Nephron (organoid): ENCODE measurements around the gene KRT76.

Experiments
- H3K27ac Mint-ChIP-seq, 3 experiments: 2 replicates each; pipeline ENCODE4 v1.8.0; 2020; ENCODE audit warnings: mixed read lengths in 3 of 3, mild to moderate bottlenecking in 2 of 3, moderate library complexity in 1 of 3
- H3K27me3 Mint-ChIP-seq: 2 replicates; pipeline ENCODE4 v1.8.0; 2021; ENCODE audit warnings: low read depth, mild to moderate bottlenecking, moderate library complexity, mixed read lengths
- H3K36me3 Mint-ChIP-seq: 2 replicates; pipeline ENCODE4 v1.8.0; 2020; ENCODE audit warnings: low read depth, mixed read lengths
- H3K4me1 Mint-ChIP-seq: 2 replicates; pipeline ENCODE4 v1.8.0; 2020; ENCODE audit warnings: mixed read lengths
- H3K4me3 Mint-ChIP-seq, 3 experiments: 2 replicates each; pipeline ENCODE4 v1.8.0; 2020; ENCODE audit warnings: mild to moderate bottlenecking in 3 of 3, mixed read lengths in 3 of 3, moderate library complexity in 2 of 3
- H3K9me3 Mint-ChIP-seq: 2 replicates; pipeline ENCODE4 v1.8.0; 2020; ENCODE audit warnings: mixed read lengths
- CTCF ChIP-seq, 3 experiments: fragments of 200-600 bp; sonication (generic); IDR thresholded peaks; one replicate each; pipeline ENCODE4 v1.5.0; 2021; ENCODE audit warnings: antibody characterized with exemption in 3 of 3; ENCODE audit not compliant: unreplicated experiment in 3 of 3

Gene KRT76

GRCh38 chr12:52721838-52722470, 55.2 kb downstream of the KRT76 start:
- TF ChIP-seq CTCF (IDR thresholded peaks at IDR 0.05; ENCODE audit: unreplicated experiment in 3 of 3): no peak
- H3K4me3 Mint-ChIP-seq: no peak overlapping the region
- H3K36me3 Mint-ChIP-seq: no peaks in the 10 kb centered on the region
- H3K27ac Mint-ChIP-seq: no peak overlapping the region
- no peaks in the 10 kb centered on the region for H3K9me3 Mint-ChIP-seq
- peaks cover 63% of the 10 kb centered on the region for H3K27me3 Mint-ChIP-seq
- no peaks in the 10 kb centered on the region for H3K4me1 Mint-ChIP-seq

GRCh38 chr12:52720365-52720886, 56.7 kb downstream of the KRT76 start:
- peaks cover 72% of the 10 kb centered on the region for H3K27me3 Mint-ChIP-seq
- H3K27ac Mint-ChIP-seq: no peak overlapping the region
- no peaks in the 10 kb centered on the region for H3K36me3 Mint-ChIP-seq
- no peak for TF ChIP-seq CTCF (IDR thresholded peaks at IDR 0.05; ENCODE audit: unreplicated experiment in 3 of 3)
- no peaks in the 10 kb centered on the region for H3K9me3 Mint-ChIP-seq
- H3K4me1 Mint-ChIP-seq: no peaks in the 10 kb centered on the region
- H3K4me3 Mint-ChIP-seq: no peak overlapping the region
